Measurements from ENCODE around the gene YTHDC2. TPM values are rescaled to one million over a fixed set of nuclear protein-coding genes. Genes with fewer than 3 reads are reported as not detected.

YTHDC2 gene
- polyA plus RNA-seq, 1 donor (not counting 4 experiments of a cell fraction or from before 2014, with no cell fraction given): 15.2 TPM

DNA sequence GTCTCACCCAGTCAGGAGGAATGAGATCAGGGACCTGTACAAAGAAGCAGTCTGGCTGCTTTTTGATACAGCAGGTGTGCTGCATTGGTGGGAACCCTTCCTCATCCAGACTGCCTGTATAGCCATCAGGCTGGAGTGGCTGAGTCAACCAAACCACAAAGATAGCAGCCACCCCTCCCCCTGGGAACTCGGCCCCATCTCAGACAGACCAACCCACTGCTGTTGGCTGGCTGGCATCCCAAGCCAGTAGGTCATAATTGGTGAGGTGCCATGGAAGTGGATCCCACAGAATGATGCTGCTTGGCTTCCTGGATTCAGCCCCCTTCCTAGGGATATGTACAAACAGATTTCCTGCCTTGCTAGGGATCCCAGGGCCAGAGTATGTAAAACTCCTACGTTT lies 60.9 kb downstream of the YTHDC2 start:
- Histone ChIP-seq H3K4me2 (ENCODE audit: control insufficient read depth, extremely low read depth, insufficient read depth, low read depth, low read length) (no peak overlapping the region), H3K9me3 (ENCODE audit: control insufficient read depth, low read depth, low read length) (no peaks in the 10 kb centered on the region), H4K20me1 (ENCODE audit: control insufficient read depth, extremely low read depth, insufficient read depth, low read length) (no peaks in the 10 kb centered on the region), H3K27me3 (ENCODE audit: control insufficient read depth, extremely low read depth, insufficient read depth, low read length) (no peaks in the 10 kb centered on the region), H2AFZ (ENCODE audit: control insufficient read depth, low read length) (no peak overlapping the region), H3K79me2 (ENCODE audit: control insufficient read depth, insufficient read depth, low read length) (no peaks in the 10 kb centered on the region), H3K27ac (ENCODE audit: control insufficient read depth, insufficient read depth, low read length) (no peak overlapping the region), H3K9ac (ENCODE audit: control insufficient read depth, extremely low read depth, insufficient read depth, low read length) (no peak overlapping the region), H3K9me1 (ENCODE audit: control insufficient read depth, extremely low read depth, insufficient read depth, low read length) (no peaks in the 10 kb centered on the region), H3K36me3 (ENCODE audit: control insufficient read depth in 2 of 2, extremely low read depth in 1 of 2, insufficient read depth in 2 of 2, low read length in 2 of 2) (no peaks in the 10 kb centered on the region), H3K4me3 (ENCODE audit: control insufficient read depth in 2 of 3, extremely low read depth in 1 of 3, insufficient read depth in 2 of 3, low read depth in 1 of 3, low read length in 3 of 3) (no peak overlapping the region), H3K4me1 (ENCODE audit: control insufficient read depth, extremely low read depth, insufficient read depth, low read length) (peaks cover 11% of the 10 kb centered on the region)
- DNase-seq (ENCODE audit: low read depth, low spot score) (peak; percentile 1), FAIRE-seq (peak; percentile 87)
- dilution Hi-C loops (cut with MboI; ENCODE audit: extremely low pct_ligation_motif_present, low sequenced_read_pairs): no loop called here
- TF ChIP-seq, protein P1, sequence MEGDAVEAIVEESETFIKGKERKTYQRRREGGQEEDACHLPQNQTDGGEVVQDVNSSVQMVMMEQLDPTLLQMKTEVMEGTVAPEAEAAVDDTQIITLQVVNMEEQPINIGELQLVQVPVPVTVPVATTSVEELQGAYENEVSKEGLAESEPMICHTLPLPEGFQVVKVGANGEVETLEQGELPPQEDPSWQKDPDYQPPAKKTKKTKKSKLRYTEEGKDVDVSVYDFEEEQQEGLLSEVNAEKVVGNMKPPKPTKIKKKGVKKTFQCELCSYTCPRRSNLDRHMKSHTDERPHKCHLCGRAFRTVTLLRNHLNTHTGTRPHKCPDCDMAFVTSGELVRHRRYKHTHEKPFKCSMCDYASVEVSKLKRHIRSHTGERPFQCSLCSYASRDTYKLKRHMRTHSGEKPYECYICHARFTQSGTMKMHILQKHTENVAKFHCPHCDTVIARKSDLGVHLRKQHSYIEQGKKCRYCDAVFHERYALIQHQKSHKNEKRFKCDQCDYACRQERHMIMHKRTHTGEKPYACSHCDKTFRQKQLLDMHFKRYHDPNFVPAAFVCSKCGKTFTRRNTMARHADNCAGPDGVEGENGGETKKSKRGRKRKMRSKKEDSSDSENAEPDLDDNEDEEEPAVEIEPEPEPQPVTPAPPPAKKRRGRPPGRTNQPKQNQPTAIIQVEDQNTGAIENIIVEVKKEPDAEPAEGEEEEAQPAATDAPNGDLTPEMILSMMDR (optimal IDR thresholded peaks at IDR 0.05 in 1 of 3, IDR thresholded peaks at IDR 0.05 in 1 of 3, conservative IDR thresholded peaks at IDR 0.05 in 1 of 3; ENCODE audit: extremely low read depth in 1 of 3, insufficient read depth in 2 of 3, low read length in 3 of 3): no peak
- TF ChIP-seq EZH2 (IDR thresholded peaks at IDR 0.05; ENCODE audit: low read length): no peak

DNA sequence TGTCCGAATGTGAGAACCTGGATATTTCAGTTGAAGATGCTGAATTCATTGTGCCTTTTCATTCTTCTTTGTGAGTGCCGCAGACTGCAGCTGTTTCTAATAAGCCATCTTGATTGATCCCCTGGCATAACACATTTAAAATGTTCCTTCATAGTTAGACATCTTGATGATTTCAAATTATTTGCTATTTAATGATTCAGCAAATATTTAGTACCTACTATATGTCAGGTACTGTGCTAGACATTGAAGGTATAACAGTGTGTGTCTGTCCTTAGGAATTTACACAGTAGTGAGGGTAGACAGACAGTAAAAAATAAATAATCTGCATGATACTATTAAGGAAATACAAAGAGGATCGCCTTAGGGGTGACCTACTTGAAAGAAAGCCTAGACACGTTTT lies 61.6 kb downstream of the YTHDC2 start:
- Histone ChIP-seq H3K4me2 (ENCODE audit: control insufficient read depth, extremely low read depth, insufficient read depth, low read depth, low read length) (no peak overlapping the region), H3K9ac (ENCODE audit: control insufficient read depth, extremely low read depth, insufficient read depth, low read length) (no peak overlapping the region), H3K27ac (ENCODE audit: control insufficient read depth, insufficient read depth, low read length) (no peak overlapping the region), H3K9me1 (ENCODE audit: control insufficient read depth, extremely low read depth, insufficient read depth, low read length) (no peaks in the 10 kb centered on the region), H2AFZ (ENCODE audit: control insufficient read depth, low read length) (no peak overlapping the region), H4K20me1 (ENCODE audit: control insufficient read depth, extremely low read depth, insufficient read depth, low read length) (no peaks in the 10 kb centered on the region), H3K4me1 (ENCODE audit: control insufficient read depth, extremely low read depth, insufficient read depth, low read length) (peaks cover 11% of the 10 kb centered on the region), H3K79me2 (ENCODE audit: control insufficient read depth, insufficient read depth, low read length) (no peaks in the 10 kb centered on the region), H3K27me3 (ENCODE audit: control insufficient read depth, extremely low read depth, insufficient read depth, low read length) (no peaks in the 10 kb centered on the region), H3K36me3 (ENCODE audit: control insufficient read depth in 2 of 2, extremely low read depth in 1 of 2, insufficient read depth in 2 of 2, low read length in 2 of 2) (peaks cover 0 to 2% of the 10 kb centered on the region in 2 experiments), H3K9me3 (ENCODE audit: control insufficient read depth, low read depth, low read length) (no peaks in the 10 kb centered on the region), H3K4me3 (ENCODE audit: control insufficient read depth in 2 of 3, extremely low read depth in 1 of 3, insufficient read depth in 2 of 3, low read depth in 1 of 3, low read length in 3 of 3) (no peak overlapping the region)
- FAIRE-seq (no peak), DNase-seq (ENCODE audit: low read depth, low spot score) (no peak)
- dilution Hi-C loops (cut with MboI; ENCODE audit: extremely low pct_ligation_motif_present, low sequenced_read_pairs): no loop called here
- TF ChIP-seq EZH2 (IDR thresholded peaks at IDR 0.05; ENCODE audit: low read length): no peak
- TF ChIP-seq, protein P1 (optimal IDR thresholded peaks at IDR 0.05 in 1 of 3, IDR thresholded peaks at IDR 0.05 in 1 of 3, conservative IDR thresholded peaks at IDR 0.05 in 1 of 3; ENCODE audit: extremely low read depth in 1 of 3, insufficient read depth in 2 of 3, low read length in 3 of 3): no peak

Measured in keratinocyte (primary cell).